Measurements from ENCODE around the gene SUZ12.
A peak's percentile ranks its signal among the peaks of the same experiment; 100 is the strongest.

SUZ12 gene

GRCh38 chr17:31919802-31920525 is 16.8 kb upstream of the SUZ12 start:
- H2AFZ ChIP-seq (ENCODE audit: low read length) = no peak overlapping the region
- H3K79me2 ChIP-seq (ENCODE audit: insufficient read depth, low read length) = no peaks in the 10 kb centered on the region
- no peaks in the 10 kb centered on the region for H3F3A ChIP-seq (ENCODE audit: insufficient read depth, low read length)
- H3K36me3 ChIP-seq (ENCODE audit: insufficient read depth, low read length) = no peaks in the 10 kb centered on the region
- H3K9ac ChIP-seq (ENCODE audit: low read length) = no peak overlapping the region
- H3K9me3 ChIP-seq (ENCODE audit: low read length) = no peaks in the 10 kb centered on the region
- no peaks in the 10 kb centered on the region for H4K20me1 ChIP-seq (ENCODE audit: insufficient read depth, low read length)
- no peaks in the 10 kb centered on the region for H3K9me2 ChIP-seq (ENCODE audit: low read depth, low read length)
- peaks cover 6% of the 10 kb centered on the region for H3K4me1 ChIP-seq (ENCODE audit: insufficient read depth, low read length, severe bottlenecking)
- no peaks in the 10 kb centered on the region; the same call in 1 of the 2 replicates for H3K27me3 ChIP-seq (ENCODE audit: insufficient read depth, low read length)
- no peak overlapping the region for H3K4me3 ChIP-seq (ENCODE audit: low read depth, low read length, poor library complexity, severe bottlenecking)
- H3K4me2 ChIP-seq (ENCODE audit: low read length) = no peak overlapping the region
- TF ChIP-seq CTCF (IDR thresholded peaks at IDR 0.05; ENCODE audit: low read length) (no peak), EZH2 (IDR thresholded peaks at IDR 0.05; ENCODE audit: borderline replicate concordance, low read length) (no peak)
- no peak overlapping the region for H3K27ac ChIP-seq (ENCODE audit: low read depth, low read length, poor library complexity, severe bottlenecking)

- no peak for TF ChIP-seq CTCF (IDR thresholded peaks at IDR 0.05; ENCODE audit: low read length)
- Histone ChIP-seq H3K9me2 (ENCODE audit: low read depth, low read length) (no peaks in the 10 kb centered on the region), H3K27ac (ENCODE audit: low read depth, low read length, poor library complexity, severe bottlenecking) (no peak overlapping the region), H3K4me3 (ENCODE audit: low read depth, low read length, poor library complexity, severe bottlenecking) (no peak overlapping the region), H3K79me2 (ENCODE audit: insufficient read depth, low read length) (no peaks in the 10 kb centered on the region), H4K20me1 (ENCODE audit: insufficient read depth, low read length) (no peaks in the 10 kb centered on the region), H3K4me2 (ENCODE audit: low read length) (no peak overlapping the region), H3K9ac (ENCODE audit: low read length) (no peak overlapping the region), H3K9me3 (ENCODE audit: low read length) (no peaks in the 10 kb centered on the region), H2AFZ (ENCODE audit: low read length) (no peak overlapping the region), H3F3A (ENCODE audit: insufficient read depth, low read length) (no peaks in the 10 kb centered on the region), H3K4me1 (ENCODE audit: insufficient read depth, low read length, severe bottlenecking) (peaks cover 6% of the 10 kb centered on the region), H3K27me3 (ENCODE audit: insufficient read depth, low read length) (no peaks in the 10 kb centered on the region), H3K36me3 (ENCODE audit: insufficient read depth, low read length) (no peaks in the 10 kb centered on the region)
Observed at GRCh38 chr17:31926100-31926729, 10.6 kb upstream of the SUZ12 start.

- H3K27me3 ChIP-seq (ENCODE audit: insufficient read depth, low read length) = no peaks in the 10 kb centered on the region
- TF ChIP-seq CTCF (IDR thresholded peaks at IDR 0.05; ENCODE audit: low read length) (no peak), EZH2 (IDR thresholded peaks at IDR 0.05; ENCODE audit: borderline replicate concordance, low read length) (no peak)
Observed at GRCh38 chr17:31931756-31932155, 5.1 kb upstream of the SUZ12 start.

More at GRCh38 chr17:31931756-31932155, 5.1 kb upstream of the SUZ12 start:
- no peak overlapping the region for H3K27ac ChIP-seq (ENCODE audit: low read depth, low read length, poor library complexity, severe bottlenecking)
- H4K20me1 ChIP-seq (ENCODE audit: insufficient read depth, low read length) = no peaks in the 10 kb centered on the region
- H3K9me3 ChIP-seq (ENCODE audit: low read length) = no peaks in the 10 kb centered on the region
- H2AFZ ChIP-seq (ENCODE audit: low read length) = peak overlapping the region; percentile 40; the same call in 1 of the 2 replicates
- no peak overlapping the region for H3K9ac ChIP-seq (ENCODE audit: low read length)
- H3K4me2 ChIP-seq (ENCODE audit: low read length) = no peak overlapping the region
- H3K9me2 ChIP-seq (ENCODE audit: low read depth, low read length) = no peaks in the 10 kb centered on the region
- peaks cover 8% of the 10 kb centered on the region for H3K4me1 ChIP-seq (ENCODE audit: insufficient read depth, low read length, severe bottlenecking)
- no peak overlapping the region for H3K4me3 ChIP-seq (ENCODE audit: low read depth, low read length, poor library complexity, severe bottlenecking)
- H3K36me3 ChIP-seq (ENCODE audit: insufficient read depth, low read length) = no peaks in the 10 kb centered on the region
- H3F3A ChIP-seq (ENCODE audit: insufficient read depth, low read length) = no peaks in the 10 kb centered on the region
- no peaks in the 10 kb centered on the region for H3K79me2 ChIP-seq (ENCODE audit: insufficient read depth, low read length)
